Activated T-cell treated with anti-CD3 and anti-CD28 coated beads for 4 hours (primary cell): ENCODE data around the gene ASPG.

ENCODE experiments used
- DNase-seq: peaks from one replicate; pipeline ENCODE4 v3.0.0-alpha.2; 2020

Gene ASPG

DNA sequence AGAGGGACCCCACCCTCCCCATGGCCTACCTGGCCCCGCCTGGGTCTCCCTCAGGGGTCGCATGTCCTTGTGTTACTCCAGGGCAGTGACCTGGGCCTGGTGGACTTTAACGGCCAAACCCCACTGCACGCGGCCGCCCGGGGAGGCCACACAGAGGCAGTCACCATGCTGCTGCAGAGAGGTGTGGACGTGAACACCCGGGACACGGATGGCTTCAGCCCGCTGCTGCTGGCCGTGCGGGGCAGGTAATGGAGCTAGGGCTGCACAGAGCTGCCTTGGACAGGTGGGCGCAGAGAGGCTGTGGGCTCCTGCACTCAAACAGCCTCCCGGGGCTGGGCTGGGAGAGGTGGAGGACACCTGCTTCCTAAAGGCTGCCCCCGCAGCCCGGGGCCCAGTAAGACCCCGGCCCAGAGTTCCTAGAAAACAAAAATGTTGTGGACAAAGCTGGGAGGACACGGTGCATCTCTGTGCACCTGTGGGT is 21.6 kb downstream of the ASPG start:
- no peak for DNase-seq

DNA sequence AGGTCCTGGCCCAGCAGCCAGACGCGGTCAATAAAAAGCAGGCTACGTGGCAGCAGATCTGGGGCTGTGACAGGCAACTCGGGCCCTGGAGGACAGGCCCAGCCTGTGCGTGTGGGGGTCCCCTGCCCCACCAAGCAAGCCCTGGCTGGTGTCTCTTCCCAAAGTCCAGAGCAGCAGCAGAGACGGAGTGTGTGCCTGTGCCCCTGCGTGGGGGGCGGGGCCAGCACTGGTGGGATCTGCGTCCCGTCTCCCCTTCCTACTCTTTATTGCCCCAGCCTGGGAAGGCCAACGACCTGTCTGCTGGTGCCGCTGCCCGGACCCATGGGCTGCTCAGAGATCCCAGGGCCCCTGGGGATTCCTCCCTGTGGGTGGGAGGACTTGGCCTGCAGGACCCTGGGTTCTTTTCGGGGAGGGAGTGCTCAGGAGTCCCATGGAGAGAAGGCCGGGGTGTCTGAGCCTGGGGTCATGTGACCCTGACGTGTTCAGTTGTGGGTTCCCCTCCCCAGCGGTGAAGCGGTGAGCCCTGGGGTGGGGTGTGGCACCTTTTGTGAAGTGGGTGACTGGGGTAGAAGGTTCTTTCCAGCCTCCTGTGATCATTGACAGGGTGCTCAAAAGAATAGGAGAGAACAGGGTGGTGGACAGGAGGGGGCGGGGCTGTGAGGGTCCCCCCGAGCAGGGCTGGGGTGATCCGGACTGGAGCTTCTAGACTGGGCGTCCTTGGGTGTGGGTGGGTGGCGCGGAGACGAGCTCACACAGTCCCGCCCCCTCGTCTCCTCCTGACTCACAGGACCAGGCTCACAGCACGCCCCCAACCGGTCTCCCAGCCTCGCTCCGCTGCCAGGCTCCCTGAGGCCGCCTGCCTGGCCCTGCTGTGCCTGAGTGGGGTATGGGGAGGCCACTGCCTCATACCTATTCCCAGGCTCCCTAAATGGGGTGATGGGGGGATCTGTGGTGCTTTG is 22.4 kb downstream of the ASPG start:
- no peak for DNase-seq

DNA sequence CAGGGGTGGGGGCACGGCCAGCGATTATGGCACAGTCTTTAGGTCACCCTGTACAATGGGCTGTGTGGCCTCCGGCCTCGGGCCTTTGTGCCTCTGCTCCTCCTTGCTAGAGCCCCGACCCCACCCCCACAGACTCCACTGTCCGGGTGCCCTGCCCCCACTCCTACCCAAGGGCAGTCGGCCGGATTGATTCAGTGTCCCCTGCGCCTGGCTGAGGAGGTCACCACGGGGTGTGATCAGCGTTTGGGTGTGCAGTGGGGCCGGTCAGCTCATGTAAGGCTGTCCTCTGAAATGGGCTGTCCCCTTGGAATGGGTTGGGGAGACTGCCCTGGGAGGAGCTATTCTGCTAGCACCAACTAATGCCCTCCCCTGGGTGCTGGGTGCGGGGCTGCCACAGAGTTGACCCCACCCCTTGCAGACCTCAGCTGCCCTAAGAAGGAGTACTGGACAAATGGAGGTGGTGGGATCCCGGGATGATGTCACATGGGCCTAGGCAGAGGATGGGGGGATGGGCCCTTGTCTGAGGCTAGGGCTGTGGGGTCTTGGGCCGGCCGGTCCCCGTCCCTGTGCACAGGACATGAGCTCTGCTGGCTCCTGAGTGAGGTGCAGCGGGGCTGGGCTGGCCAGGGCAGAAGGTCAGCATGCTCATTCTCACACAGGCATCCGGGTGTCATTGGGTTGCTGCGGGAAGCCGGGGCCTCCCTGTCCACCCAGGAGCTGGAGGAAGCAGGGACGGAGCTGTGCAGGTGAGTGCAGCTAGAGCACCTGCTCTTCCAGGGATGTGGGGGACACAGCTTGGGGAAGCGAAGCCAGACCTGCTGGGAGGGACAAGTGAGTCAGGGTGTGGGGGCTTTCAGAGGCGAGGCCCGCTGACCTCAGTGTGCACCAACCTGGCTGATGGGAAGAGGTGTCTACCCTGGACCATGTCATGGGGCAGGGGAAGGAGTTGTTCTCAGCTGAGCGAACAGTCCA is 23.4 kb downstream of the ASPG start:
- no peak for DNase-seq

DNA sequence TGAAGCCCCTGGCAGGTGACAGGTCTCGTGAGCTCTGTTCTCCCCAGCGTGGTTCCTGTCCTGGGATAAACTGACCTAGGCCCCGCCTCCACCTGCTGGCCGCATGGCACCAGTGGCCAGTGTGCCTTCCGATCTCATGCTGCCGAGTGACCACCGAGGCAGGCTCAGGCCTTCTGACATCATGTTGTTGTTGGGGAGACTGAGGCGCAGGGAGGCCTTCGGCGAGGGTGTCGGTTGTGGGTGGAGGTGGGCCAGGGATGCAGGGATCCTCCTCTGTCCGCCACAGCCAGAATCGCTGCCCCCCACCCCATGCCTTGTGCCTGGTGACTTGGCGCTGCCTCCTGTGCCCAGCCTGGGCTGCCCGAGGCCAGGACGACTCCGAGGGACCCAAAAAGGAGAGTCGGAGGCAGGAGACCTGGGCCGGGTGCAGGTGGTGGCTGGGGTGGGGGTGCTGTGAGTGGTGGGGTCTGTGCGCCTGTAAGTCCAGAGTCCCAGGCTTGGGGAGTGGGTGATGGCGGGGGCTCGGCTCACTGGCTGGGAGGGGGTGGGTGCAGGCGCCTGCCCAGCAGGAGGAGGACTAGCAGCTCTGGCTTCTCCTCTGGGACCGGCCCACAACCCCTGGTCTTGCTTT is 24.3 kb downstream of the ASPG start:
- no peak for DNase-seq

DNA sequence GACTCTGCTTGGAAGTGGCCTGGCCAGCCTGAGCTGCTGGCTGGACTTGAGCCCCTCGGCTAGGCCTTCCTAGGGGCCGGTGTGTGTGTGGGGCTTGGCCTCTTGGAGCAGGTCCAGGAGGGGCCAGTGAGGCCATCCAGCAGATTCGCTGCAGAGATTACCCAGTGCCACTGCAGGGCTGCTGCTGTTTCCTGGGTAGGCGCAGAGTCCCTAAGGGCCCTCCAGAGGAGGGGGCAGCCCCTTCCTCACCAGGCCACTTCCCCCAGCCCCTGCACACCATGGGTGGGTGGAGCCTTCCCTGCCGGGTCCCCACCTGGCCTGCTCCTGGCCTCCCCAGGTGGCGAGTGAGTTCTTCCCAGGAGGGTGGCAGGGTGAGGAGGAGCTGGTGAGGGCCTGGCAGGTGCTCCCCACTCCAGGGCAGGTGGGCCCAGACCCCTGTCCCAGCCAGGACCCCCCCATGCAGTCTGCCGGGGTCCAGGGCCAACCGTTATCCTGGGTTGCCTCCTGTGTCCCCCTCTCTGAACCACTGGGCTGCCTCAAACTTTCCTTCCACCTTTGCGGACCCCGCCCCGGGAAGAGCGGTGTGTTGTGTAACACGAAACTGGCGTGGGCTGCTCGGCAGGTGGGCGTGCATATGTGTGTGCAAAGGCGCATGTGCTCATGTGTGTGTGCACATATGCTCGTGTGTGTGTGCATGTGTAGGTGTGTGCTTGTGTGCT is 25.1 kb downstream of the ASPG start:
- DNase-seq = no peak

DNA sequence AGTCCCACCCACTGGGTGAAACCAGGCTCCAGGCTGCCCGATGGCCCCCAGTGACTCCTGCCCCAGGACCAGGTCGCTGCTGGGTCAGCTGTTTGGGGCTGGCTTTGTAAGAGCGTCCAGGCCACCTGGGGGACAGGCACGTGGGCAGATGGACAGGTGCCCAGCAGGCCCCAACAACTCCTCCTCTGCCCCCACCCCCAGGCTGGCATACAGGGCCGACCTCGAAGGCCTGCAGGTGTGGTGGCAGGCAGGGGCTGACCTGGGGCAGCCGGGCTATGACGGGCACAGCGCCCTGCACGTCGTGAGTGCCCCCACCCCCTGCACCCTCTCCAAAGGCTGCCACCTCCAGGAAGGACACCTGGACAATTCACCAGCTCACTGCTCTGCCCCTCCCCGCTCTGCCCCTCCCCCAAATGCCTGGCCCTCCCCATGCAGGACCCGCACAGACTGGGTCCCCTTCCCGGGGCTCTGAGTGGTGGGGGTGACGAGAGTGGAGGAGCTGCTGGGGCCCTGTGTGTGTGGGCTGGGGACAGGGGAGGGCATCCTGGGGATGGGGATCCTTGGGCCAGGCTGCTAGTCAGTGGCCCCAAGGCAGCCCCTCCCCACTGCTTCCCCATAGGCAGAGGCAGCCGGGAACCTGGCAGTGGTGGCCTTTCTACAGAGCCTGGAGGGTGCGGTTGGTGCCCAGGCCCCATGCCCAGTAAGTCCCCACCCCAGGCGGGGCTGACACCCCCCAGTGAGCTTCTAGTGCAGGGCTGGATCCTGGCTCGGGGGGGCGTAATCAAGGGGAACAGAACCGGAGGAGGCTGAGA is 26.0 kb downstream of the ASPG start:
- DNase-seq = no peak

DNA sequence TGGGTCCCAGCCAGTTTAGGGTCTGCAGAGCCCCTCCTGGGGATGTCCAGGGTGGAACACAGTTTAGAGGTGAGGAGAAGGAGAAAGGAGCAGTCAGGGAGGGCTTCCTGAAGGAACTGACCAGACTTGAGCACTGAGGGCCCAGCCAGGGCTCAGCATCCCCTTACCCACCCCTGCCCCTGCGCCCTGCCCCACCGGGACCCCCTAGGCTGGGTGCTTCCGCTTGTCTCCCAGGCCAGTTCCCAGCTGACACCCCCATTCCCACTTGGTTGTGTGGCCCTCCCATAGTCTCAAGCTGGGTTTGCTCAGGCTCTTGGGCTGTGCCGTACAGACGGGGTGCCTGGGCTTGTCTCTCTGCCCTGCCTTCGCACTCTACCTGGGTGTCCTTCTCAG is 26.6 kb downstream of the ASPG start:
- no peak for DNase-seq

DNA sequence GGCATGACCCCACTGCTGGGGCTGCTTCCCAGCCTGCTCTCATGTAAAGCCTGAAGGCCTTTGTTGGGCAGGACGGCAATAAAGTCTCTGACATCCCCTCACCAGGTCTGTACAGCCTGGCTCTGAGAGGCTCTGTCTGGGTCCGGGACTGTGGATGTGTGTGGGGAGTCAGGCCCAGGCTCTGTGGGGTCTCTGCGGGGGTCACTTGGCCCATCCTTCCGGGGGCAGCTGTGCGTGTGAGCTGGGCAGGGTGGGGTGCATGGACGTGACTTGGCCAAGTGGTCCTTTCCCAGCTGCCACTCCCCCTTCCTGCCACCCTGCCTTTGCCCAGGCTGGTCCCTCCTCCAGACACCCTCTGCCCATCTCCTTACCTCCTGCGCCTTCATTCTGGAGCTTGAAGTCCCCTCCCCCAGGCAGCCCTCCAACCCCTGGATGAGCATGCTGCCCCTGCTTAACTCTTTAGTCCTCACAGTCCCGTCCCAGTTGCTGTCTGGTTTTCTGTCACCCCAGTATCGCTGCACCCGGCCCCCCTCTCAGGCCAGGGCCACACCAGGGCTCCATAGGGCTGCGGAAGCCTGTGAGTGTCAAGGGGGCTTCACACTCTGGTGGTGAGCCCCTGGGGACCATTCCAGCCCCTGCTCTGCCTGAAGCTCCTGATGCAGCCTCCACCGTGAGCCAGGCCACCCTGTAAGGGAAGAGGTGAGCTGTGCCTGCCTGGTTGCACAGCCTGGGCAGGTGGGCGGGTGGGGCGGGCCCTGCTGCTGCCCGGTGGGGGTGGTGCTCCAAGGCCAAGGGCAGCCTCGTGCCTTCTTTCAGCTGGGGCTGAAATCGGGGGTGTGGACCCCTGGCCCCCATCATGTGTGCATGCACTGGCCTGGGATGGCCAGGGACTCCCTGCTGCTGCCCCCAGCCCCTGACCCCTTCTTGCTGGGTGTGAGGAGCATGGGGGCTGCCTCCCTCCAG is 27.4 kb downstream of the ASPG start:
- no peak for DNase-seq

DNA sequence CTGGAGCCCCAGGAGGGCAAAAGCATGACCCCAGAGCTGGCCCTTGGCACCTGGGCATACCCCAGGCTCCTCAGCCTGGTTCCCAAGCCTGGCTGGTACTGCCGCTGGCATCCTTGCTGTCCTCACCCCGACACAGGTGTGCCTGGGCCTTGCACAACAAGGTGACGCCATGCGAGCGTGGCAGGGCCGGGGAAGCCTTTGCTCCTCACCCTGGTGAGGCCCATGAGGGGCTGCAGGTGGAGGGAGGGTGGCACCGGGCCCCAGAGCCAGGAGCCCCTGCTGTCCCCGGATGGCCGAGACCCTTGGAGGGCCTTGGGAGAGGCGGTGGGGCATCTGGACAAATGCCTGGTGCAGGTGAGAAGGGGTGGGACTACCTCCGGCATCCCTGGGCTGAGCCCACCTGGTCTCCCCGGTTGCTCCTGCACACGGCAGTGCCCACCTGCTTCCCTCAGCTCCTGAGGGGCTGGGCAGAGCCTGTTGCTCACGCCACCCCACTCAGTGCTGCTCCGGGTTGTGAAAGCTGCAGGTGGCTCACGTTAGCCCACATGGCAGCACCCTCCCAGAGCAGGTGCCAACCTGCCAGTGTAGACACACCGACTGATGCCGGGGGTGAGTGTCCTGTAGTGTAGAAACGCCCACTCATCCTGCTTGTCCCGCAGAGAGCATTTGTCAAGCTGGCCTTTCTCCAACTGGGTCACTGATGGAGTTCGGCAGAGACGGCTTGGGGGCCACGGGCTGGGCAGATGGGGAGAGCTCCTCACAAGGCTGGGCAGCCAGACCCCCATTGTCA is 28.3 kb downstream of the ASPG start:
- DNase-seq = no peak

DNA sequence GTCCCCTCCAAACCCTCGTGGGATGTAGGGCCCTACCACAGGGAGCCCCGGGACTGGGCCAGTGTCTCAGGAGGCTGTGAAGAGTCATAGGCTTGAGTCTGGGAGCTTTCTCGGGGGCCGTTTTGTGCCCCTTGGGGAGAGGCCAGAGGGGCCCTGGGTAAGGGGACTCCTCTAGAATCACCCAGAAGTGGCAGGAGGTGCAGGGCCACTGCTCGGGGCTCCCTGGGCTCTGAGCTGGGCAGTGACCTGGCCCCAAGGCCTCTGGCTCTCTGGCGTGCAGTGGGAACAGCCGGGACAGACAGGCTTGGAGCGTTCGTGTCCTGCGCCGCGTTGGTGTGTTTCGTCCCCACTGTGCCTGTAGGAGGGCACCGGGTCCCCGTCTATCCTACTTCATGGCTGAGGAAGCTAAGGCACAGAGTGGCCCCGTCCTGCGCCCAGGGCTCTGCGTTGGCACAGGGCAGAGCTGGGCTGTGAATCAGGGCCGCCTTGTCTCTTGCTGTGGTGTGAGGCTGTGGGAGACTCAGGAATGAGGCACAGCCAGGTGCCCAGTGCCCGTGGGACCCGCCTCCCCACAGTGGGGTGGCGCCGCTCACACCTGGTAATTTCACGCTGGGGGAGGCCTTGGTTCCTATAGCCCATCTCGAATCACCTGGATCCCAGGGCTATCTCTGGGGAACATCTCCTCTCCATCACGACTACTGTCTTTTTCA is 29.1 kb downstream of the ASPG start:
- no peak for DNase-seq

DNA sequence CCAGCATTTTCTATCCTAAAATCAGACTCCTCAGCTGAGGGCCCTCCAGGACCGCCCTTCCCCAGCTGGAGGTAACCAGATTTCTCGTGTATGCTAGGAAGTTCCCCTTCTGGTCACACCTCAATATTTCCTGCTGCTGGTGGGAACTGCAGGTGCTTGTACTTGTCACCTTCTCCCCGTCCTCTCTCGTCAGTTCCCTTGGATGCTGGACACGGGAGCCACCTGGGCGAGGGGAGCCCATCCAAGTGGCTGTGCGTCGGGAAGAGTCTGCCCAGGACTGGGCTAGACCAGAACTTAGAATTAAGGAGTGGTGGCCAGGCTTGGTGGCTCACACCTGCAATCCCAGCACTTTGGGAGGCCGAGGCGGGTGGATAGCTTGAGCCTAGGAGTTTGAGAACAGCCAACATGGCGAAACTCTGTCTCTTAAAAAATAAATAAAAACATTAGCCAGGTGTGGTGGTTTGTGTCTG is 29.7 kb downstream of the ASPG start:
- DNase-seq = no peak

DNA sequence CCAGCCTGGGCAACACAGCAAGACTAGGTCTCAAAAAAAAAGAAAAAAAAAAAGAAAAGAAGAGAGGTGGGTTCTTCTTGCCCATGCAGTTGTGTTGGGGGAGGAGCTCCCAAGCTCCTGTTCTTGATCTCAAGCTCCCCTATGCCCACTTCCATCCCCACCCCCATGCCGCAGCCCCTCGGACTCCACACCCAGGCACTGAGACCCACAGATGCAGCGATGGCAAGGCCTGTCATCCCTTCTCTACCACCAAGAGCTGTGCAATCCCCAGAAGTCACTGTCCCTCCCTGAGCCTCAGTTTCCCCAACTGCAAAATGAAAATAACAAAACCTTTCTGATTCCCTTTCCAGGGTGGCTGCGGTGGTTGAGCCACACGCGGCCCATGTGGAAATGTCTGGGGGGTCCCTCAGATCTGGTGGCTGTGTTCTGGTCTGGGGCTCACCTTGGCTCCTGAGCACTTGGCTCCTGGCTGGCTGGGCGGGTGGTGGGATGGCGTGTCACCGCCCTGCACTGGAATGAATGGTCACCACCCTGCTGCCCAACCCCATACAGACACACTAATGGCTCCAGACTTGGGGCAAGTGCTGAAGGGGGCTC is 30.3 kb downstream of the ASPG start:
- DNase-seq = no peak

DNA sequence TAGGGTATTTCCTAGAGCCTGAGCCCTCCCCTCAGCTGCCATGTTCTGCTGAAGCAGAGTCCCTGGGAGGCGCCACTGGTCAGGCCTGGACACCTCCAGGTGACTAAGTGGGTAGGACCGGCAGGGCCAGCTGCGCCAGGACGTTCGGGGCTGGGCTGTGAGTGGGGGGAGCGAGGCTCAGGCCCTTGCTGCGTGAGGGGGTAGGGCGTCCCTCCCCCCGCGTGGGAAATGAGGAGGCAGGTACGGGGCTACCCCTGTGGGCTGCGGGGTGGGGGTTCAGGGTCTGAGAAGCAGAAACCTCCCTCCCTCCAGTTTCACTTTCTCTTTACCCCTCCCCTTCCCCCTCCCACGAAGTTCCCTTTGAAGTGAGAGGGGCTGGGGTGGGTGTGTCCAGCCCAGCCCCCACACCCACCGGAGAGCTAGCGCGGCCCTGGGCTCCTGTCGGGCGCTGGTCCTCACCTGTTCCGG is 30.8 kb downstream of the ASPG start:
- DNase-seq = no peak

DNA sequence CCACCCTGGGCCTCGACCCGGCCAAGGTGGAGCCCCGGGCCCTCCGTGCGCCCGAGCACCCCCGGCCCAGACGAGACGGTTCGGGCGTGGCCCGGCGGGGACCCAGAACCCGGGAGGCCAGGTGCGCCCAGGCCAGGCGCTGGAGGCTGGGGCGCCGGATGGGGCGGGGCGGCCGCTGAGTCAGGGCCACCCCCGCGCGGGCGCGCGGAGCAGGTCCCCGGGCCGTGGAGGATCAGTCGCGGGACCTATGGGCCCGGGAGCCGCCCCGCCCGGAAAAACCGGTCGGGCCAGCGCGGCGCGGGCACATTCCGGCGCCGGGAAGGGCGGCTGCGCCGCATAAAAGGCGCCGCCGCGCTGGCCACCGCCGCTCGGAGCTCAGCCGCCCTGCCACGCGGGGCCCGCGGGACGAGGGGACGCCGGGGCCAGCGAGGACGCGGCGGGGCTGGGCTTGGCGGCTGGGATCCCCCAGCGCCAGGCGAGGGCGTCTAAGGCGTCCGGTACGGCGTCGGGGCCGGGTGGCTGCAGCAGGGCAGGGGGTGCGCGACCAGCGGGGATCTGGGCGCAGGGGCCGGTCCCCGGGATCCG is 31.3 kb downstream of the ASPG start:
- peak; percentile 33 for DNase-seq

DNA sequence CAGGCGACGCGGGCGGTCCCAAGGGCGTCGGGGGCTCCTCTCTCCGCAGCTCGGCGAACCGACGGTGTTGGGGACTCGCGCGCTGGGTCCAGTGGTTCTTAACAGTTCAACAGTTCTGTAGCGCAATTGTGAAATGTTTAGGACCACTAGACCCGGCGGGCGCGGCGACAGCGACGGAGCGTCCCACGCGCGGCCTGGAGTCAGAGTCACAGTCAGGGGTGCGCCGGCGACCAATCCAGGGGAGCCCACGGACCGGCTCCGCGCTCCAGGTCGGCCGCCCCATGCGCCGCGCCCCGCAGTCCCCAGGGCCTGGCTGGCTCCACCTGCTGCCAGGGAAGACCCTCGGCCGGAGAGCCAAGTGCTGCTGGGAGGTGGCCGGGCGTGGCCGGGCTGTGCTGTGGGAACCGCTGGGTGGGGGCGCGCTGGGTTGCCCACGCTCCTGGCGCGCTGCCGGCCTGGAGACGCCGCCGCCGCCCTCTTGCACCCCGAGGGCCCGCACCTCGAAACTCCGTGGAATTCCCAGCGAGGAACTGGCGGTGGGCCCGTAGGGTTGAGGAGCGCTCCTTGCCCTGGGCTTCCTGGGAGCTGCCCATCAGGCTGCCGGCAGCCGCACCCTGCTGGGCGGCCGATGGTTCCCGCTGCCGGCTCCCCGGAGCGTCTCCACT is 32.0 kb downstream of the ASPG start:
- no peak for DNase-seq

DNA sequence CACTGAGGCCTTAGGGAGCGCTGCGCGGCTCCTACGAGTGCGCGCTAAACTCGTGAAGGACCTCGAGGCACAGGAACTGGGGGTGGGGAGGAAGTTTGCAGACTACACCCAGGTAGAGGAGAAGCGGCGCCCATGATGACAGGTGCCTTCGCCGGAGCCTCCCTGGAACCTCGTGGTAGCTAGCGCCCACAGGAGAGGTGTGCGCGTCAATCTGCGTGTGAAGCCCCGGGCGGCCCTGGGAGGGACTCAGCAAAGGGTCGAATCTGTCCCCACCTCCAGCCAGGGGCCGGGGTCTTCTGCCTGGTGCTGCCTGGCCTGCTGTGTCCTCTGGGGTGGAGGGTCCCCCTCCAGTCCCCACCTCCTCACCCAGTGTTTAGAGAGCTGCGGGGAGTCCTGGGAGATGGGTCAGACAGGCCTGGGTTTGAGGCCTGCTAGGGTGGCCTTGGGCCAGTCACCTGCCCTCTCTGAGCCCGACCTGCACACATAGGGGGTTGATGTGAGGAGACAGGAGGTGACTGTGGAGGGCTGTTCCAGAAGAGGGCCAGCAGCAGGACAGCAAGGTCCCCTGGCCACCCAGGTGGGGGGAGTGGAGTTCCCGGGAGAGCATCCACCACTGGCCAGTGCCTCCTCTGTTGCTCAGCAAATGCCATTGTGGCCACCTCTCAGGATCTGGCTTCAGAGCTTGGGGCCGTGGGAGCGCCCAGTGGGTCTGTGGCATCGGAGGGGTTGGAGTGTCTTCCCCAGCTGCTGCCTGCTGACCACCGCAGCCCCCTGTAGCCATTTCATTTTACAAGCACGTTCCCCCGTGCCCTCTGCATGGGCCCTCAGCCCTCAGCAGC is 32.7 kb downstream of the ASPG start:
- no peak for DNase-seq
